HepG2 (cell line): ENCODE data around the gene LST1. TPM values are rescaled to one million over a fixed set of nuclear protein-coding genes. Genes with fewer than 3 reads are reported as not detected.

ENCODE experiments used
- ATAC-seq: fragments of 200-7000 bp; cut with Tn5 transposase; 3 replicates; pipeline ENCODE4 v1.9.1; 2020; ENCODE audit warnings: mild to moderate bottlenecking, moderate library complexity
- BruUV-seq: library from RNA; stranded (reverse); fragments of 400-500 nt; replicated peaks from 2 replicates; lab custom pipeline; 2021; lab: Mats Ljungman, UMichigan
- CTCF ChIA-PET: fragments of 300-600 bp; formaldehyde crosslinking; extraction: SDS; loops from one replicate; lab custom pipeline; 2021; ENCODE audit warnings: low total read pairs, inconsistent platforms, low intra/inter-chr PET ratio; lab: Yijun Ruan, JAX
- POLR2A ChIA-PET: fragments of 350-600 bp; sonication (Branson Sonifier 250); formaldehyde crosslinking; loops from one replicate; lab custom pipeline; 2020; ENCODE audit warnings: antibody characterized with exemption, inconsistent platforms; lab: Yijun Ruan, JAX
- DNase-seq: peaks from one replicate; pipeline ENCODE4 v3.0.0-alpha.2; 2015; ENCODE audit warnings: low spot score
- FAIRE-seq: peaks from 3 replicates; lab custom pipeline; 2011; peaks lifted over from hg19 to GRCh38; lab: Jason Lieb, UNC
- H2AFZ ChIP-seq: one replicate; pipeline ENCODE4 v1.6.1; 2011; ENCODE audit warnings: low read length, inconsistent platforms
- H3K27ac ChIP-seq: fragments of 300-600 bp; 3 replicates; pipeline ENCODE4 v1.8.0; 2011; ENCODE audit warnings: mixed run types, mild to moderate bottlenecking, mixed read lengths, low read length, inconsistent platforms; ENCODE audit not compliant: insufficient read depth; ENCODE audit errors: extremely low read length
- H3K27me3 ChIP-seq, 2 experiments: fragments of 200-600 bp in 1 of 2; 2 replicates in 1 of 2; 3 replicates in 1 of 2; pipeline versions ENCODE4 v1.6.0 to v1.8.0; 2011; ENCODE audit warnings: low read length in 2 of 2, mild to moderate bottlenecking in 2 of 2, moderate library complexity in 2 of 2, inconsistent platforms in 1 of 2; ENCODE audit not compliant: insufficient read depth in 2 of 2, control insufficient read depth in 1 of 2
- H3K36me3 ChIP-seq, 2 experiments: fragments of 200-600 bp in 1 of 2; replicated peaks in 1 of 2; 2 replicates in 1 of 2; 3 replicates in 1 of 2; pipeline versions ENCODE4 v1.5.1 to v1.8.0; 2011; ENCODE audit warnings: low read length in 2 of 2, inconsistent platforms in 1 of 2; ENCODE audit not compliant: insufficient read depth in 2 of 2, control insufficient read depth in 1 of 2
- H3K4me1 ChIP-seq: 2 replicates; pipeline ENCODE4 v1.5.1; 2012; ENCODE audit warnings: low read length, inconsistent platforms; ENCODE audit not compliant: insufficient read depth
- H3K4me2 ChIP-seq: 2 replicates; pipeline ENCODE4 v1.6.0; 2011; ENCODE audit warnings: low read depth, low read length, inconsistent platforms
- H3K4me3 ChIP-seq, 3 experiments: fragments of 200-600 bp in 1 of 3; sonication (generic), shearing (Covaris generic) in 1 of 3; replicated peaks in 1 of 3; 2 replicates each; pipeline ENCODE4 v1.5.1; 2011 to 2016; ENCODE audit warnings: low read length in 3 of 3, inconsistent platforms in 2 of 3, low read depth in 2 of 3, mild to moderate bottlenecking in 2 of 3, control low read depth in 1 of 3, mixed read lengths in 1 of 3; ENCODE audit not compliant: insufficient read depth in 1 of 3
- H3K79me2 ChIP-seq: one replicate; pipeline ENCODE4 v1.6.1; 2011; ENCODE audit warnings: low read length, inconsistent platforms; ENCODE audit not compliant: insufficient read depth
- H3K9ac ChIP-seq: 2 replicates; pipeline ENCODE4 v1.6.0; 2011; ENCODE audit warnings: mild to moderate bottlenecking, low read depth, low read length, inconsistent platforms; ENCODE audit not compliant: insufficient read depth
- H3K9me3 ChIP-seq: 2 replicates; pipeline ENCODE4 v1.5.1; 2012; ENCODE audit warnings: mild to moderate bottlenecking, low read length
- H4K20me1 ChIP-seq: 2 replicates; pipeline ENCODE4 v1.6.0; 2011; ENCODE audit warnings: inconsistent platforms, mild to moderate bottlenecking, low read length, moderate library complexity; ENCODE audit not compliant: insufficient read depth
- AGO2 ChIP-seq: fragments of 200-400 bp; formaldehyde crosslinking; optimal IDR thresholded peaks from 2 replicates; pipeline ENCODE3; 2017; ENCODE audit warnings: mild to moderate bottlenecking, low read depth, low read length, moderate library complexity
- EEA1 ChIP-seq: sonication (generic); formaldehyde crosslinking; IDR thresholded peaks from 2 replicates; pipeline ENCODE4 v1.5.1; 2020; ENCODE audit warnings: mild to moderate bottlenecking, missing genetic modification reagents, borderline replicate concordance
- FOXA3 ChIP-seq: IDR thresholded peaks from 2 replicates; pipeline ENCODE4 v1.6.1; 2016; ENCODE audit warnings: missing genetic modification reagents, missing compliant biosample characterization
- FOXC1 ChIP-seq: sonication (generic); formaldehyde crosslinking; IDR thresholded peaks from 2 replicates; pipeline ENCODE4 v1.8.0; 2022; ENCODE audit warnings: mild to moderate bottlenecking, missing genetic modification reagents, borderline replicate concordance
- MEF2D ChIP-seq: sonication (generic); formaldehyde crosslinking; IDR thresholded peaks from 2 replicates; pipeline ENCODE4 v1.5.1; 2020; ENCODE audit warnings: mild to moderate bottlenecking, missing genetic modification reagents
- MIER2 ChIP-seq: IDR thresholded peaks from 2 replicates; pipeline ENCODE4 v1.6.1; 2016; ENCODE audit warnings: missing biosample characterization, missing genetic modification reagents
- MNT ChIP-seq: fragments of 450-650 bp; IDR thresholded peaks from 2 replicates; pipeline ENCODE4 v1.6.1; 2016
- MXI1 ChIP-seq: IDR thresholded peaks from 3 replicates; pipeline ENCODE4 v1.6.1; 2012; ENCODE audit warnings: low read depth, low read length, inconsistent platforms, borderline replicate concordance
- NFRKB ChIP-seq: fragments of 450-650 bp; IDR thresholded peaks from 2 replicates; pipeline ENCODE4 v1.6.1; 2017
- PHB2 ChIP-seq: fragments of 450-650 bp; IDR thresholded peaks from 2 replicates; pipeline ENCODE4 v1.6.1; 2018; ENCODE audit not compliant: partially characterized antibody
- POLR2AphosphoS5 ChIP-seq: IDR thresholded peaks from 2 replicates; pipeline ENCODE4 v1.6.1; 2012; ENCODE audit warnings: low read depth, low read length
- RBM22 ChIP-seq: fragments of 200-400 bp; formaldehyde crosslinking; optimal IDR thresholded peaks from 2 replicates; pipeline ENCODE3; 2017; ENCODE audit warnings: mild to moderate bottlenecking, low read length, moderate library complexity
- RFX5 ChIP-seq: IDR thresholded peaks from 2 replicates; pipeline ENCODE4 v1.6.1; 2011; ENCODE audit warnings: low read depth, low read length, improper control_type of control experiment
- ZFP1 ChIP-seq: IDR thresholded peaks from 2 replicates; pipeline ENCODE4 v1.6.1; 2016
- ZFP90 ChIP-seq: sonication (generic); formaldehyde crosslinking; IDR thresholded peaks from 2 replicates; pipeline ENCODE4 v1.8.0; 2022; ENCODE audit warnings: missing genetic modification reagents, mild to moderate bottlenecking, inconsistent platforms, borderline replicate concordance
- ZNF124 ChIP-seq: sonication (generic); formaldehyde crosslinking; IDR thresholded peaks from 2 replicates; pipeline ENCODE4 v1.4.0; 2020; ENCODE audit warnings: missing genetic modification reagents
- ZNF225 ChIP-seq: sonication (generic); formaldehyde crosslinking; IDR thresholded peaks from 2 replicates; pipeline ENCODE4 v1.4.0; 2020; ENCODE audit warnings: mild to moderate bottlenecking, missing genetic modification reagents
- ZNF232 ChIP-seq: sonication (generic); formaldehyde crosslinking; IDR thresholded peaks from 2 replicates; pipeline ENCODE4 v1.4.0; 2020; ENCODE audit warnings: missing genetic modification reagents, borderline replicate concordance
- ZNF251 ChIP-seq: sonication (generic); formaldehyde crosslinking; IDR thresholded peaks from 2 replicates; pipeline ENCODE4 v1.9.0; 2021; ENCODE audit warnings: mild to moderate bottlenecking, missing genetic modification reagents
- ZNF317 ChIP-seq: sonication (generic); formaldehyde crosslinking; IDR thresholded peaks from 2 replicates; pipeline ENCODE4 v1.5.0; 2020; ENCODE audit warnings: mild to moderate bottlenecking, missing genetic modification reagents
- ZNF331 ChIP-seq: sonication (generic); formaldehyde crosslinking; IDR thresholded peaks from 2 replicates; pipeline ENCODE4 v1.4.0; 2020; ENCODE audit warnings: missing genetic modification reagents
- ZNF34 ChIP-seq: sonication (generic); formaldehyde crosslinking; IDR thresholded peaks from 2 replicates; pipeline ENCODE4 v1.4.0; 2020; ENCODE audit warnings: mild to moderate bottlenecking, missing genetic modification reagents, borderline replicate concordance
- ZNF468 ChIP-seq: sonication (generic); formaldehyde crosslinking; IDR thresholded peaks from 2 replicates; pipeline ENCODE4 v1.8.0; 2022; ENCODE audit warnings: mild to moderate bottlenecking, moderate library complexity, missing genetic modification reagents
- ZNF577 ChIP-seq: sonication (generic); formaldehyde crosslinking; IDR thresholded peaks from 2 replicates; pipeline ENCODE4 v1.4.0; 2020; ENCODE audit warnings: mild to moderate bottlenecking, low read depth, missing genetic modification reagents, borderline replicate concordance
- ZNF747 ChIP-seq: sonication (generic); formaldehyde crosslinking; IDR thresholded peaks from 2 replicates; pipeline ENCODE4 v1.8.1; 2023; ENCODE audit warnings: missing genetic modification reagents, mild to moderate bottlenecking, borderline replicate concordance
- ZNF781 ChIP-seq: sonication (generic); formaldehyde crosslinking; IDR thresholded peaks from 2 replicates; pipeline ENCODE4 v1.5.1; 2020; ENCODE audit warnings: borderline replicate concordance, mild to moderate bottlenecking, missing genetic modification reagents; ENCODE audit errors: not compliant biosample characterization
- WGBS: methylation state at CpG from one replicate; pipeline ENCODE4 v1.1.6; 2017; ENCODE audit warnings: low lambda C conversion rate; 5-methylcytosine and 5-hydroxymethylcytosine counted together
- in situ Hi-C: cut with HindIII; loops from 2 replicates; pipeline ENCODE4 v1.10.0; 2017; ENCODE audit warnings: low pct_unique_long_range_greater_than_20kb; ENCODE audit not compliant: extremely low pct_ligation_motif_present
- intact Hi-C: fragments of 100-400 bp; cut with micrococcal nuclease; formaldehyde crosslinking; loops from one replicate; pipeline ENCODE4 v1.10.0; 2022; ENCODE audit not compliant: unreplicated experiment
- polyA plus RNA-seq, 8 experiments: library from polyadenylated mRNA; depleted of rRNA in 3 of 8; stranded (reverse) in 7 of 8; unstranded in 1 of 8; fragments of >200 nt; fragmentation: Illumina TruSeq in 4 of 8; extraction: Trizol in 4 of 8; gene quantifications; 2 replicates each; pipeline versions ENCODE4 v1.2.1 to v1.2.3, GENCODE V29; 2011 to 2016; ENCODE audit warnings: low read depth in 4 of 8, missing spikeins in 1 of 8, mixed read lengths in 1 of 8; ENCODE audit not compliant: insufficient read depth in 1 of 8
- total RNA-seq, 5 experiments: library from RNA; depleted of rRNA; stranded (reverse); fragments of >200 nt; fragmentation: Illumina TruSeq; extraction: Trizol; gene quantifications; 2 replicates each; pipeline ENCODE4 v1.2.3, GENCODE V29; 2016; ENCODE audit warnings: low read depth in 1 of 5
- TF ChIP-seq, protein P1 (sequence below): sonication (generic); formaldehyde crosslinking; IDR thresholded peaks from 2 replicates; pipeline ENCODE4 v1.4.0; 2020; ENCODE audit warnings: missing genetic modification reagents

The LST1 gene
- total and polyA plus RNA-seq, 2 of the 13 experiments (the other 11 are each of a cell fraction or from before 2014, with no cell fraction given) = not detected

DNA sequence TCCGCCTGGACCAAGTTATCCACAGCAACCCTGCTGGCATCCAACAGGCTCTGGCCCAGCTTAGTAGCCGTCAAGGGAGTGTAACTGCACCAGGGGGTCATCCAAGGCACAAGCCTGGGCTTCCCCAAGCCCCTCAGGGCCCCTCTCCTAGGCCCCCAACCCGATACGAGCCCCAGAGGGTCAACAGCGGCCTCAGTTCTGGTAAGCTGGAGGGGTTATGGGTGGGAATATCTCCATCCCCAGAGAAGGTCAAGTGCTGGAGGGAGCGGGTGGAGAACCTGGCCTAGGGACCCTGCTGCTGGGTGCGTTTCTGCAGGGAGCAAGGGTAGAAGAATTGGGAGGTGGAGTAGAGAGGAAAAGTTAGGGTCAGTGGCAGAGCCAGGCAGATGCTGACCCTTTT is 47.4 kb downstream of the LST1 start:
- H3K9ac ChIP-seq = no peak overlapping the region
- H3K4me1 ChIP-seq = no peaks in the 10 kb centered on the region
- no TSS peak for BruUV-seq
- H3K36me3 ChIP-seq = peaks cover 62 to 89% of the 10 kb centered on the region in 2 experiments
- no peaks in the 10 kb centered on the region; the same call in 1 of the 2 replicates for H4K20me1 ChIP-seq
- intact Hi-C loops (no loop called here), in situ Hi-C loops (no loop called here)
- TF ChIP-seq PHB2 = no peak
- no peak for TF ChIP-seq ZNF747 (CRISPR knock-in tag)
- no peak for TF ChIP-seq ZNF577 (CRISPR knock-in tag)
- no peak for TF ChIP-seq FOXA3
- no peak for TF ChIP-seq ZNF232 (CRISPR knock-in tag)
- no peak for TF ChIP-seq ZNF781 (CRISPR knock-in tag)
- TF ChIP-seq RFX5 = no peak
- TF ChIP-seq ZNF251 (CRISPR knock-in tag) = no peak
- no peak for TF ChIP-seq MXI1
- no peak for TF ChIP-seq NFRKB
- TF ChIP-seq AGO2 = peak; percentile 80
- TF ChIP-seq ZNF225 (CRISPR knock-in tag) = 0 out of 2 replicates have a peak, but pooled peaks have one; percentile 60
- no peak for TF ChIP-seq MEF2D (CRISPR knock-in tag)
- TF ChIP-seq, protein P1, sequence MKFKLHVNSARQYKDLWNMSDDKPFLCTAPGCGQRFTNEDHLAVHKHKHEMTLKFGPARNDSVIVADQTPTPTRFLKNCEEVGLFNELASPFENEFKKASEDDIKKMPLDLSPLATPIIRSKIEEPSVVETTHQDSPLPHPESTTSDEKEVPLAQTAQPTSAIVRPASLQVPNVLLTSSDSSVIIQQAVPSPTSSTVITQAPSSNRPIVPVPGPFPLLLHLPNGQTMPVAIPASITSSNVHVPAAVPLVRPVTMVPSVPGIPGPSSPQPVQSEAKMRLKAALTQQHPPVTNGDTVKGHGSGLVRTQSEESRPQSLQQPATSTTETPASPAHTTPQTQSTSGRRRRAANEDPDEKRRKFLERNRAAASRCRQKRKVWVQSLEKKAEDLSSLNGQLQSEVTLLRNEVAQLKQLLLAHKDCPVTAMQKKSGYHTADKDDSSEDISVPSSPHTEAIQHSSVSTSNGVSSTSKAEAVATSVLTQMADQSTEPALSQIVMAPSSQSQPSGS (CRISPR knock-in tag) = no peak
- TF ChIP-seq RBM22 = peak; percentile 31
- TF ChIP-seq ZNF124 (CRISPR knock-in tag) = no peak
- TF ChIP-seq MNT = no peak
- TF ChIP-seq ZNF331 (CRISPR knock-in tag) = no peak
- TF ChIP-seq ZFP1 (CRISPR knock-in tag) = no peak
- no peak for TF ChIP-seq ZFP90
- no peak for TF ChIP-seq MIER2 (CRISPR knock-in tag)
- TF ChIP-seq ZNF468 (CRISPR knock-in tag) = no peak
- no peak for TF ChIP-seq EEA1 (CRISPR knock-in tag)
- no peak for TF ChIP-seq ZNF317 (CRISPR knock-in tag)
- TF ChIP-seq ZNF34 (CRISPR knock-in tag) = no peak
- no peak for TF ChIP-seq FOXC1 (CRISPR knock-in tag)
- 0 out of 2 replicates have a peak, but pooled peaks have one; percentile 14 for TF ChIP-seq POLR2AphosphoS5
- 97% methylated on average over 7 of the region's 7 CpGs for WGBS
- ATAC-seq = no peak
- H3K27me3 ChIP-seq = no peaks in the 10 kb centered on the region
- no peak for FAIRE-seq
- no peaks in the 10 kb centered on the region for H3K79me2 ChIP-seq
- ChIA-PET CTCF (no interaction called here), POLR2A (interaction anchor here (1.2 to 3.4 kb wide), 7 partner anchors 10 to 27 kb away, joined by 3 to 20 read pairs (median 5); partner anchors contain the start of genes BAG6, C6orf47 and PRRC2A)
- H3K9me3 ChIP-seq = no peaks in the 10 kb centered on the region
- no peak for DNase-seq
- H3K4me3 ChIP-seq = no peak overlapping the region
- no peak overlapping the region for H2AFZ ChIP-seq
- H3K27ac ChIP-seq = no peak overlapping the region
- H3K4me2 ChIP-seq = no peak overlapping the region
